Sigmoid colon (tissue), 7 donors: Measurements from ENCODE around the gene MYL6. TPM values are rescaled to one million over a fixed set of nuclear protein-coding genes. Genes with fewer than 3 reads are reported as not detected.

ENCODE experiments used
- DNase-seq: peaks from one replicate; pipeline ENCODE4 v3.0.0-alpha.2; 2019
- H3K27ac ChIP-seq, 4 donors: fragments of 200-600 bp; sonication (generic); one replicate each; pipeline ENCODE4 v1.5.1; 2016 to 2019; ENCODE audit warnings: mild to moderate bottlenecking in 1 of 4
- H3K27me3 ChIP-seq, 3 donors: fragments of 200-600 bp; sonication (generic); one replicate each; pipeline ENCODE4 v1.5.1; 2019; ENCODE audit warnings: mild to moderate bottlenecking in 1 of 3
- H3K36me3 ChIP-seq, 4 donors: fragments of 200-600 bp; sonication (generic); one replicate each; pipeline ENCODE4 v1.5.1; 2016 to 2019
- H3K4me1 ChIP-seq, 4 donors: fragments of 200-600 bp; sonication (generic); one replicate each; pipeline ENCODE4 v1.5.1; 2017 to 2019
- H3K4me3 ChIP-seq, 4 donors: fragments of 200-600 bp; sonication (generic); one replicate each; pipeline ENCODE4 v1.5.1; 2017 to 2019; ENCODE audit warnings: mild to moderate bottlenecking in 2 of 4, moderate library complexity in 1 of 4
- H3K9me3 ChIP-seq, 4 donors: fragments of 200-600 bp in 3 of 4; sonication (generic) in 3 of 4; one replicate each; pipeline versions ENCODE4 v1.5.1 to v1.6.1; 2013 to 2019
- EP300 ChIP-seq, 4 donors: sonication (generic); formaldehyde crosslinking; IDR thresholded peaks; one replicate each; pipeline ENCODE4 v1.6.1; 2017; ENCODE audit warnings: antibody characterized with exemption in 4 of 4
- POLR2A ChIP-seq, 2 donors: fragments of 450-650 bp; IDR thresholded peaks; one replicate each; pipeline ENCODE4 v1.6.1; 2016; ENCODE audit warnings: antibody characterized with exemption in 2 of 2, mild to moderate bottlenecking in 2 of 2, moderate library complexity in 2 of 2
- POLR2AphosphoS5 ChIP-seq, 4 donors: sonication (generic); formaldehyde crosslinking; IDR thresholded peaks; one replicate each; pipeline ENCODE4 v1.6.1; 2017; ENCODE audit warnings: antibody characterized with exemption in 4 of 4
- WGBS, 2 donors: extraction: QIAGEN DNeasy Blood & Tissue Kit; methylation state at CpG; one replicate each; pipeline ENCODE4 v1.1.7; 2013; 5-methylcytosine and 5-hydroxymethylcytosine counted together
- intact Hi-C: fragments of 100-400 bp; cut with DNase I; formaldehyde crosslinking; loops from one replicate; pipeline ENCODE4 v1.15.1; 2023
- polyA plus RNA-seq, 3 donors: library from polyadenylated mRNA; stranded (reverse); fragments of 200-250 nt; gene quantifications; one replicate each; pipeline ENCODE4 v1.2.3, GENCODE V29; 2013
- total RNA-seq, 4 donors: library from RNA; depleted of rRNA; stranded (reverse); fragments of >200 nt; gene quantifications; one replicate each; pipeline ENCODE4 v1.1.0, GENCODE V29; 2016
- TF ChIP-seq, protein P1 (sequence below), 4 experiments: fragments of 450-650 bp in 3 of 4; fragments of 200-600 bp in 1 of 4; IDR thresholded peaks; one replicate each; pipeline ENCODE4 v1.5.1; 2016 to 2019; ENCODE audit warnings: antibody characterized with exemption in 4 of 4, mild to moderate bottlenecking in 3 of 4, moderate library complexity in 2 of 4
- donor health status: healthy with polysubstance abuse.
- donor health status: Bipolar disorder and iron deficiency.
- donor health status: healthy.

The MYL6 gene
- total and polyA plus RNA-seq, 7 donors = 3,150 to 9,553 (median 7,537) TPM

- peak; percentile 77 for DNase-seq
Observed at GRCh38 chr12:56206452-56207166, 48.5 kb downstream of the MYL6 start.

DNA sequence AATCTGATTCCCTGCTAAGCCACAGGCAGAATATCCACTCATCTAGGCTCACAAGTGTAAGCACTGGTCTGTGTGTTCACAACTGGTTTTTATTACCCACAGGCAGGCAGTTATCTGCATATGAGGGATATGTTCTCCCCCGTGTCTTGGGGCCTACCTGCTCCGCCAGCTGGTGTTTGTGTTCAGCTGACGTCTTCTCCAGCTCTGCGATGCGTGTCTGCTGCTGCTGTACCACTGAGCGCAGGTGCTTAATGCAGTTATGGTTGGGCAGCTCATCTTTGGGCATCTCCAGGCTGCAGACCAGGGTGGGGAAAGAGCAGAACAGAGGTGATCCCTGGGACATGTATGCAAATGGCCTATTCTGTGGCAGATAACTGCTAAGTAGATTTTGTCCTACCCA lies 49.8 kb downstream of the MYL6 start:
- Histone ChIP-seq H3K4me1 (no peaks in the 10 kb centered on the region), H3K36me3 (peaks cover 52 to 85% (median 73%) of the 10 kb centered on the region in 4 donors), H3K4me3 (no peak overlapping the region), H3K27ac (no peak overlapping the region), H3K9me3 (no peaks in the 10 kb centered on the region), H3K27me3 (no peaks in the 10 kb centered on the region)
- no peak for DNase-seq
- intact Hi-C loops = no loop called here
- TF ChIP-seq POLR2AphosphoS5 (IDR thresholded peaks at IDR 0.05) (no peak), POLR2A (IDR thresholded peaks at IDR 0.05) (no peak), EP300 (IDR thresholded peaks at IDR 0.05) (no peak)
- TF ChIP-seq, protein P1, sequence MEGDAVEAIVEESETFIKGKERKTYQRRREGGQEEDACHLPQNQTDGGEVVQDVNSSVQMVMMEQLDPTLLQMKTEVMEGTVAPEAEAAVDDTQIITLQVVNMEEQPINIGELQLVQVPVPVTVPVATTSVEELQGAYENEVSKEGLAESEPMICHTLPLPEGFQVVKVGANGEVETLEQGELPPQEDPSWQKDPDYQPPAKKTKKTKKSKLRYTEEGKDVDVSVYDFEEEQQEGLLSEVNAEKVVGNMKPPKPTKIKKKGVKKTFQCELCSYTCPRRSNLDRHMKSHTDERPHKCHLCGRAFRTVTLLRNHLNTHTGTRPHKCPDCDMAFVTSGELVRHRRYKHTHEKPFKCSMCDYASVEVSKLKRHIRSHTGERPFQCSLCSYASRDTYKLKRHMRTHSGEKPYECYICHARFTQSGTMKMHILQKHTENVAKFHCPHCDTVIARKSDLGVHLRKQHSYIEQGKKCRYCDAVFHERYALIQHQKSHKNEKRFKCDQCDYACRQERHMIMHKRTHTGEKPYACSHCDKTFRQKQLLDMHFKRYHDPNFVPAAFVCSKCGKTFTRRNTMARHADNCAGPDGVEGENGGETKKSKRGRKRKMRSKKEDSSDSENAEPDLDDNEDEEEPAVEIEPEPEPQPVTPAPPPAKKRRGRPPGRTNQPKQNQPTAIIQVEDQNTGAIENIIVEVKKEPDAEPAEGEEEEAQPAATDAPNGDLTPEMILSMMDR (IDR thresholded peaks at IDR 0.05) = no peak
- 73 to 85% methylated on average over 6 of the region's 6 CpGs for WGBS, 2 donors

More at GRCh38 chr12:56206452-56207166, 48.5 kb downstream of the MYL6 start:
- Histone ChIP-seq H3K4me1 (peaks cover 0 to 5% (median 0%) of the 10 kb centered on the region in 4 donors), H3K36me3 (peaks cover 41 to 71% (median 61%) of the 10 kb centered on the region in 4 donors), H3K27me3 (no peaks in the 10 kb centered on the region), H3K9me3 (no peaks in the 10 kb centered on the region), H3K4me3 (no peak overlapping the region), H3K27ac (peak overlapping the region; percentile 12 to 51 (median 36))
- WGBS, 2 donors = 45 to 67% methylated on average over 14 of the region's 14 CpGs
- TF ChIP-seq, protein P1 (IDR thresholded peaks at IDR 0.05) = peak; percentile 41 to 72 (median 64)
- no peak for TF ChIP-seq EP300 (IDR thresholded peaks at IDR 0.05)
- intact Hi-C loops = loop anchor here (2.0 kb wide), 1 partner anchor 14 kb away; the partner anchor contains the start of gene RNF41

Other genes starting within 250 kb of the MYL6 start
- gene PYM1, start 230.5 kb upstream of the MYL6 start, total RNA-seq = 10 to 100 TPM; 17.5 to 31.7 (median 27.6) TPM
- gene PYM1, start 230.5 kb upstream of the MYL6 start, polyA plus RNA-seq = 10 to 100 TPM; 59.9 to 93.9 (median 65.5) TPM
- gene DGKA, start 227.2 kb upstream of the MYL6 start, total RNA-seq = 10 to 100 TPM; 21.4 to 76.4 (median 49.1) TPM
- 10 to 100 TPM; 43.0 to 97.8 (median 44.4) TPM for gene DGKA, start 227.2 kb upstream of the MYL6 start, polyA plus RNA-seq
- 1 to 10 TPM in 1 of 4 donors, under 1 TPM in 1, not detected in 2; 0.71 to 1.3 TPM for gene PMEL, start 192.3 kb upstream of the MYL6 start, total RNA-seq
- 1 to 10 TPM; 1.2 to 1.8 (median 1.7) TPM for gene PMEL, start 192.3 kb upstream of the MYL6 start, polyA plus RNA-seq
- 10 to 100 TPM; 11.4 to 27.7 (median 18.8) TPM for gene CDK2, start 191.5 kb upstream of the MYL6 start, total RNA-seq
- gene CDK2, start 191.5 kb upstream of the MYL6 start, polyA plus RNA-seq = 10 to 100 TPM in 2 of 3 donors, 1 to 10 TPM in 1; 7.2 to 23.4 (median 11.1) TPM
- 100 to 1,000 TPM in 3 of 4 donors, 10 to 100 TPM in 1; 92.8 to 102 (median 101) TPM for gene RAB5B, start 184.3 kb upstream of the MYL6 start, total RNA-seq
- gene RAB5B, start 184.3 kb upstream of the MYL6 start, polyA plus RNA-seq = 100 to 1,000 TPM in 1 of 3 donors, 10 to 100 TPM in 2; 82.8 to 113 (median 83.5) TPM
- 10 to 100 TPM; 20.9 to 51.0 (median 25.4) TPM for gene SUOX, start 161.1 kb upstream of the MYL6 start, total RNA-seq
- 10 to 100 TPM in 2 of 3 donors, 1 to 10 TPM in 1; 8.4 to 16.1 (median 15.0) TPM for gene SUOX, start 161.1 kb upstream of the MYL6 start, polyA plus RNA-seq
- 10 to 100 TPM in 1 of 4 donors, 1 to 10 TPM in 3; 2.3 to 23.8 (median 4.9) TPM for gene IKZF4, start 137.3 kb upstream of the MYL6 start, total RNA-seq
- gene IKZF4, start 137.3 kb upstream of the MYL6 start, polyA plus RNA-seq = 1 to 10 TPM in 2 of 3 donors, under 1 TPM in 1; 0.92 to 2.4 (median 1.2) TPM
- 1,000 to 10,000 TPM in 2 of 4 donors, 100 to 1,000 TPM in 2; 130 to 3,746 (median 1,580) TPM for gene RPS26, start 116.4 kb upstream of the MYL6 start, total RNA-seq
- gene RPS26, start 116.4 kb upstream of the MYL6 start, polyA plus RNA-seq = 1,000 to 10,000 TPM; 1,901 to 2,147 (median 2,067) TPM
- gene ERBB3, start 78.2 kb upstream of the MYL6 start, total RNA-seq = 10 to 100 TPM; 10.2 to 21.4 (median 19.0) TPM
- gene ERBB3, start 78.2 kb upstream of the MYL6 start, polyA plus RNA-seq = 10 to 100 TPM; 31.8 to 69.8 (median 37.0) TPM
- 100 to 1,000 TPM in 3 of 4 donors, 10 to 100 TPM in 1; 52.9 to 157 (median 110) TPM for gene PA2G4, start 53.8 kb upstream of the MYL6 start, total RNA-seq
- 100 to 1,000 TPM in 1 of 3 donors, 10 to 100 TPM in 2; 68.4 to 136 (median 73.9) TPM for gene PA2G4, start 53.8 kb upstream of the MYL6 start, polyA plus RNA-seq
- gene RPL41, start 41.7 kb upstream of the MYL6 start, total RNA-seq = 1,000 to 10,000 TPM; 1,926 to 5,407 (median 3,655) TPM
- 1,000 to 10,000 TPM; 6,021 to 9,845 (median 6,338) TPM for gene RPL41, start 41.7 kb upstream of the MYL6 start, polyA plus RNA-seq
- 1 to 10 TPM; 3.9 to 6.9 (median 4.8) TPM for gene ZC3H10, start 40.1 kb upstream of the MYL6 start, total RNA-seq
- 1 to 10 TPM; 1.2 to 3.8 (median 1.4) TPM for gene ZC3H10, start 40.1 kb upstream of the MYL6 start, polyA plus RNA-seq
- 100 to 1,000 TPM in 1 of 4 donors, 10 to 100 TPM in 3; 67.6 to 102 (median 88.7) TPM for gene ESYT1, start 30.1 kb upstream of the MYL6 start, total RNA-seq
- gene ESYT1, start 30.1 kb upstream of the MYL6 start, polyA plus RNA-seq = 10 to 100 TPM in 2 of 3 donors, 1 to 10 TPM in 1; 9.0 to 73.9 (median 13.8) TPM
- gene MYL6B, start 5.8 kb upstream of the MYL6 start, total RNA-seq = 10 to 100 TPM; 37.7 to 90.6 (median 64.1) TPM
- 10 to 100 TPM; 26.4 to 63.7 (median 32.3) TPM for gene MYL6B, start 5.8 kb upstream of the MYL6 start, polyA plus RNA-seq
- gene SMARCC2, start 31.1 kb downstream of the MYL6 start, total RNA-seq = 100 to 1,000 TPM in 1 of 4 donors, 10 to 100 TPM in 3; 55.7 to 135 (median 70.7) TPM
- 10 to 100 TPM; 18.0 to 44.4 (median 18.3) TPM for gene SMARCC2, start 31.1 kb downstream of the MYL6 start, polyA plus RNA-seq
- 100 to 1,000 TPM in 1 of 4 donors, 10 to 100 TPM in 3; 59.9 to 109 (median 78.0) TPM for gene RNF41, start 63.6 kb downstream of the MYL6 start, total RNA-seq
- gene RNF41, start 63.6 kb downstream of the MYL6 start, polyA plus RNA-seq = 10 to 100 TPM; 18.5 to 27.0 (median 25.2) TPM
- 10 to 100 TPM; 17.2 to 33.5 (median 31.6) TPM for gene NABP2, start 66.0 kb downstream of the MYL6 start, total RNA-seq
- 10 to 100 TPM; 29.4 to 43.7 (median 32.6) TPM for gene NABP2, start 66.0 kb downstream of the MYL6 start, polyA plus RNA-seq
- not detected for gene SLC39A5, start 71.7 kb downstream of the MYL6 start, total RNA-seq
- gene SLC39A5, start 71.7 kb downstream of the MYL6 start, polyA plus RNA-seq = 10 to 100 TPM; 30.0 to 74.0 (median 31.2) TPM
- 10 to 100 TPM in 2 of 4 donors, 1 to 10 TPM in 2; 8.4 to 19.1 (median 10.5) TPM for gene ANKRD52, start 100.0 kb downstream of the MYL6 start, total RNA-seq
- gene ANKRD52, start 100.0 kb downstream of the MYL6 start, polyA plus RNA-seq = 10 to 100 TPM in 1 of 3 donors, 1 to 10 TPM in 2; 4.2 to 20.1 (median 6.7) TPM
- gene COQ10A, start 108.6 kb downstream of the MYL6 start, total RNA-seq = 10 to 100 TPM; 11.8 to 25.0 (median 19.9) TPM
- 1 to 10 TPM; 2.4 to 6.2 (median 3.0) TPM for gene COQ10A, start 108.6 kb downstream of the MYL6 start, polyA plus RNA-seq
- 100 to 1,000 TPM in 2 of 4 donors, 10 to 100 TPM in 2; 75.9 to 130 (median 99.6) TPM for gene CS, start 142.0 kb downstream of the MYL6 start, total RNA-seq
- 100 to 1,000 TPM; 102 to 151 (median 139) TPM for gene CS, start 142.0 kb downstream of the MYL6 start, polyA plus RNA-seq
- 10 to 100 TPM; 48.7 to 77.1 (median 67.9) TPM for gene CNPY2, start 157.6 kb downstream of the MYL6 start, total RNA-seq
- gene CNPY2, start 157.6 kb downstream of the MYL6 start, polyA plus RNA-seq = 100 to 1,000 TPM in 1 of 3 donors, 10 to 100 TPM in 2; 28.2 to 103 (median 39.6) TPM
- gene PAN2, start 175.6 kb downstream of the MYL6 start, total RNA-seq = 10 to 100 TPM; 26.4 to 67.0 (median 36.8) TPM
- gene PAN2, start 175.6 kb downstream of the MYL6 start, polyA plus RNA-seq = 10 to 100 TPM in 1 of 3 donors, 1 to 10 TPM in 2; 5.4 to 30.0 (median 5.5) TPM
- gene IL23A, start 180.5 kb downstream of the MYL6 start, total RNA-seq = not detected
- 1 to 10 TPM in 1 of 3 donors, not detected in 2; 3.6 TPM for gene IL23A, start 180.5 kb downstream of the MYL6 start, polyA plus RNA-seq
- 100 to 1,000 TPM in 2 of 4 donors, 10 to 100 TPM in 2; 73.6 to 160 (median 94.6) TPM for gene STAT2, start 201.7 kb downstream of the MYL6 start, total RNA-seq
- 10 to 100 TPM; 15.0 to 71.7 (median 18.6) TPM for gene STAT2, start 201.7 kb downstream of the MYL6 start, polyA plus RNA-seq
- gene APOF, start 204.5 kb downstream of the MYL6 start, total RNA-seq = not detected
- gene APOF, start 204.5 kb downstream of the MYL6 start, polyA plus RNA-seq = not detected